OCI-LY7 (cell line): ENCODE measurements around the gene FGF8.

Experiments
- EZH2phosphoT487 ChIP-seq: fragments of 200-600 bp; sonication (generic); IDR thresholded peaks from 2 replicates; pipeline ENCODE4 v1.6.1; 2018; ENCODE audit warnings: low read depth, borderline replicate concordance, mild to moderate bottlenecking, mixed run types, antibody characterized with exemption, low read length, moderate library complexity, mixed read lengths
- TF ChIP-seq, protein P1 (sequence below): fragments of 200-600 bp; sonication (generic); conservative IDR thresholded peaks from 2 replicates; pipeline ENCODE4 v1.5.1; 2014; ENCODE audit warnings: mild to moderate bottlenecking, antibody characterized with exemption, low read length, moderate library complexity, mixed read lengths

DNA sequence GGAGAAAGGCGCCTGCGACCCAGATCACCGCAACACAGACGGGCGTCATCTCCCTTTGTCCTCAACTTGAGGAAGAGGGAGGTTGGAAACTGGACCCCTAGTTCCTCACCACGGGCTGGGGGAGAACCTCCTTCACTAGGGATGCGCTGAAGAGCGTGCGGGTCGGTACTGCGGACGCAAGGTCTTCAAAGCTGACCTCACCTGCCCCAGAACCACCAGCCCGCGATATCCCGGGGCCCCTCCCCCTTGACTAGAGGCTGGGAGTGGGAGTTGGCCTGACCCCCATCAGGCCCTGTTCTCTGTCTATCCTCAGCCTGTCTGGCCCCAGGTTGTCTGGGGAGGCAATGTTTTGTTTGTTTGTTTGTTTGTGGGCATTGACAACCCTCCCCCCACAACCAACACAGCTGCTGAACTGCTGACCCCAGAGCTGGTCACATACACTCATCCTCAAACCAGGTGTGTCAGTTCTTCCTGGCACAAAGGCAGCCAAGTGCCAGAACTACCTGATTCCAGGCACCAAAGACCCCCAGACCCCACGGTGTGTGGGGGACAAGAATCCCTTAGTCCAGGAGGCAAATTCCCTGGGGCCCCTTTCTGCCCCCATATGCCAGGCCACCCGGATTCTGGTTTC lies 4.4 kb upstream of the FGF8 start:
- TF ChIP-seq, protein P1, sequence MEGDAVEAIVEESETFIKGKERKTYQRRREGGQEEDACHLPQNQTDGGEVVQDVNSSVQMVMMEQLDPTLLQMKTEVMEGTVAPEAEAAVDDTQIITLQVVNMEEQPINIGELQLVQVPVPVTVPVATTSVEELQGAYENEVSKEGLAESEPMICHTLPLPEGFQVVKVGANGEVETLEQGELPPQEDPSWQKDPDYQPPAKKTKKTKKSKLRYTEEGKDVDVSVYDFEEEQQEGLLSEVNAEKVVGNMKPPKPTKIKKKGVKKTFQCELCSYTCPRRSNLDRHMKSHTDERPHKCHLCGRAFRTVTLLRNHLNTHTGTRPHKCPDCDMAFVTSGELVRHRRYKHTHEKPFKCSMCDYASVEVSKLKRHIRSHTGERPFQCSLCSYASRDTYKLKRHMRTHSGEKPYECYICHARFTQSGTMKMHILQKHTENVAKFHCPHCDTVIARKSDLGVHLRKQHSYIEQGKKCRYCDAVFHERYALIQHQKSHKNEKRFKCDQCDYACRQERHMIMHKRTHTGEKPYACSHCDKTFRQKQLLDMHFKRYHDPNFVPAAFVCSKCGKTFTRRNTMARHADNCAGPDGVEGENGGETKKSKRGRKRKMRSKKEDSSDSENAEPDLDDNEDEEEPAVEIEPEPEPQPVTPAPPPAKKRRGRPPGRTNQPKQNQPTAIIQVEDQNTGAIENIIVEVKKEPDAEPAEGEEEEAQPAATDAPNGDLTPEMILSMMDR: peak; percentile 58; the same call in 1 of the 2 replicates
- no peak for TF ChIP-seq EZH2phosphoT487
